ENCODE results near the gene SPTAN1.

DNA sequence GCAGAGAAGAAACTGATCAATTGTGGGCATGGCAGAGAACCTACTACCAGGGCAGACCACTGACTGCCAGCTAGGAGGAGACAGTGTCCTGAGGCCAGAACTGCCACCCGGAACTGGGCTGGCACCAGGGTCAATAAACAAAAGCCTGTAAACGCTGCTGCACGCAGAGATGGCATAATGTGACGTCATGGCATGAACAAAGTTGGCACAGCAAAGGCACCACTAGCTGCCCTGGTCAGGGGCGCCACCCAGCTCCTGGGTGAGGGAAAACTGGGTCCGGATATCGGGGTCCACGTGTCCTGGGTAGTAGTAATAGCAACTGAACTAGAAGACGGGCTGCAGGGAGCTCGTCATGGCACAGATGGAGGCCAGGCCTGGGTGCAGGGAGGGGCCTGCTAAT is 72.2 kb downstream of the SPTAN1 start:
- TF ChIP-seq, protein P1, sequence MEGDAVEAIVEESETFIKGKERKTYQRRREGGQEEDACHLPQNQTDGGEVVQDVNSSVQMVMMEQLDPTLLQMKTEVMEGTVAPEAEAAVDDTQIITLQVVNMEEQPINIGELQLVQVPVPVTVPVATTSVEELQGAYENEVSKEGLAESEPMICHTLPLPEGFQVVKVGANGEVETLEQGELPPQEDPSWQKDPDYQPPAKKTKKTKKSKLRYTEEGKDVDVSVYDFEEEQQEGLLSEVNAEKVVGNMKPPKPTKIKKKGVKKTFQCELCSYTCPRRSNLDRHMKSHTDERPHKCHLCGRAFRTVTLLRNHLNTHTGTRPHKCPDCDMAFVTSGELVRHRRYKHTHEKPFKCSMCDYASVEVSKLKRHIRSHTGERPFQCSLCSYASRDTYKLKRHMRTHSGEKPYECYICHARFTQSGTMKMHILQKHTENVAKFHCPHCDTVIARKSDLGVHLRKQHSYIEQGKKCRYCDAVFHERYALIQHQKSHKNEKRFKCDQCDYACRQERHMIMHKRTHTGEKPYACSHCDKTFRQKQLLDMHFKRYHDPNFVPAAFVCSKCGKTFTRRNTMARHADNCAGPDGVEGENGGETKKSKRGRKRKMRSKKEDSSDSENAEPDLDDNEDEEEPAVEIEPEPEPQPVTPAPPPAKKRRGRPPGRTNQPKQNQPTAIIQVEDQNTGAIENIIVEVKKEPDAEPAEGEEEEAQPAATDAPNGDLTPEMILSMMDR (IDR thresholded peaks at IDR 0.05 in 2 of 3, conservative IDR thresholded peaks at IDR 0.05 in 1 of 3; ENCODE audit: borderline replicate concordance in 1 of 3, insufficient read depth in 1 of 3, low read depth in 2 of 3, low read length in 2 of 3): no peak
- no peak for TF ChIP-seq JUND (IDR thresholded peaks at IDR 0.05)
